Liver (tissue), 9 donors: Measurements from ENCODE around the gene DNAH1. TPM values are rescaled to one million over a fixed set of nuclear protein-coding genes. Genes with fewer than 3 reads are reported as not detected.

Source experiments
- DNase-seq: peaks from one replicate; pipeline ENCODE4 v3.0.0-alpha.2; 2017; ENCODE audit warnings: low spot score
- H3K27ac ChIP-seq, 2 donors: one replicate each; pipeline ENCODE4 v1.7.0; 2013; ENCODE audit warnings: inconsistent platforms in 2 of 2, low read length in 2 of 2, control low read depth in 1 of 2, low read depth in 1 of 2, mild to moderate bottlenecking in 1 of 2
- H3K27me3 ChIP-seq, 4 donors: one replicate each; pipeline versions ENCODE4 v1.6.1 to v1.7.0; 2013; ENCODE audit warnings: low read length in 3 of 4, inconsistent platforms in 1 of 4, mild to moderate bottlenecking in 1 of 4, moderate library complexity in 1 of 4; ENCODE audit not compliant: control insufficient read depth in 4 of 4, insufficient read depth in 4 of 4
- H3K36me3 ChIP-seq, 4 donors: one replicate each; pipeline versions ENCODE4 v1.6.1 to v1.7.0; 2013; ENCODE audit warnings: low read length in 3 of 4, mild to moderate bottlenecking in 3 of 4, low read depth in 1 of 4, moderate library complexity in 1 of 4; ENCODE audit not compliant: control insufficient read depth in 4 of 4, insufficient read depth in 3 of 4
- H3K4me1 ChIP-seq, 4 donors: one replicate each; pipeline versions ENCODE4 v1.6.1 to v1.7.0; 2013; ENCODE audit warnings: low read length in 3 of 4, mild to moderate bottlenecking in 3 of 4, moderate library complexity in 1 of 4; ENCODE audit not compliant: control insufficient read depth in 4 of 4, insufficient read depth in 4 of 4
- H3K4me3 ChIP-seq, 3 donors: one replicate each; pipeline versions ENCODE4 v1.6.1 to v1.7.0; 2013; ENCODE audit warnings: low read length in 3 of 3, control low read depth in 1 of 3, low read depth in 1 of 3, mild to moderate bottlenecking in 1 of 3
- H3K9ac ChIP-seq, 2 donors: one replicate each; pipeline ENCODE4 v1.7.0; 2013; ENCODE audit warnings: low read length in 2 of 2, mild to moderate bottlenecking in 2 of 2, moderate library complexity in 2 of 2, control low read depth in 1 of 2, low read depth in 1 of 2
- H3K9me3 ChIP-seq, 4 donors: one replicate each; pipeline versions ENCODE4 v1.6.1 to v1.7.0; 2013; ENCODE audit warnings: low read length in 3 of 4; ENCODE audit not compliant: control insufficient read depth in 4 of 4
- EGR1 ChIP-seq, 2 donors: IDR thresholded peaks; 2 replicates each; pipeline ENCODE4 v1.6.1; 2016 to 2018; ENCODE audit warnings: antibody characterized with exemption in 2 of 2, low read depth in 2 of 2
- FOXA1 ChIP-seq: IDR thresholded peaks from 2 replicates; pipeline ENCODE4 v1.6.1; 2016; ENCODE audit warnings: antibody characterized with exemption
- FOXA2 ChIP-seq: IDR thresholded peaks from 2 replicates; pipeline ENCODE4 v1.6.1; 2016; ENCODE audit warnings: antibody characterized with exemption
- GABPA ChIP-seq, 2 donors: IDR thresholded peaks in 1 of 2; conservative IDR thresholded peaks in 1 of 2; 2 replicates each; pipeline ENCODE4 v1.6.1; 2016; ENCODE audit warnings: antibody characterized with exemption in 2 of 2, mild to moderate bottlenecking in 1 of 2, moderate library complexity in 1 of 2
- HNF4A ChIP-seq, 2 donors: conservative IDR thresholded peaks; 2 replicates each; pipeline ENCODE4 v1.6.1; 2016; ENCODE audit warnings: antibody characterized with exemption in 2 of 2, mild to moderate bottlenecking in 2 of 2
- HNF4G ChIP-seq: IDR thresholded peaks from 2 replicates; pipeline ENCODE4 v1.6.1; 2016; ENCODE audit warnings: antibody characterized with exemption
- JUND ChIP-seq, 2 donors: IDR thresholded peaks; 2 replicates each; pipeline ENCODE4 v1.6.1; 2016; ENCODE audit warnings: antibody characterized with exemption in 2 of 2
- NR2F2 ChIP-seq: IDR thresholded peaks from 2 replicates; pipeline ENCODE4 v1.6.1; 2016; ENCODE audit warnings: antibody characterized with exemption
- RAD21 ChIP-seq, 2 donors: IDR thresholded peaks; 2 replicates each; pipeline ENCODE4 v1.6.1; 2016; ENCODE audit warnings: antibody characterized with exemption in 2 of 2, mild to moderate bottlenecking in 2 of 2
- RXRA ChIP-seq, 2 donors: IDR thresholded peaks; 2 replicates each; pipeline ENCODE4 v1.6.1; 2017 to 2018; ENCODE audit warnings: antibody characterized with exemption in 2 of 2, mild to moderate bottlenecking in 1 of 2
- SP1 ChIP-seq: IDR thresholded peaks from 2 replicates; pipeline ENCODE4 v1.6.1; 2018; ENCODE audit warnings: antibody characterized with exemption, mild to moderate bottlenecking
- TAF1 ChIP-seq: conservative IDR thresholded peaks from 2 replicates; pipeline ENCODE4 v1.6.1; 2016; ENCODE audit warnings: antibody characterized with exemption, mild to moderate bottlenecking
- YY1 ChIP-seq: IDR thresholded peaks from 2 replicates; pipeline ENCODE4 v1.6.1; 2016; ENCODE audit warnings: antibody characterized with exemption, mild to moderate bottlenecking
- WGBS: extraction: QIAGEN DNeasy Blood & Tissue Kit; methylation state at CpG from one replicate; pipeline ENCODE4 v1.1.7; 2013; 5-methylcytosine and 5-hydroxymethylcytosine counted together
- polyA plus RNA-seq, 2 donors: library from polyadenylated mRNA; stranded (reverse) in 1 of 2; unstranded in 1 of 2; fragments of 200-250 nt in 1 of 2; fragments of >200 nt in 1 of 2; fragmentation: Nextera tagmentation in 1 of 2; extraction: Ambion mirVana in 1 of 2; gene quantifications; one replicate each; pipeline versions ENCODE4 v1.2.1 to v1.2.3, GENCODE V29; 2013 to 2015
- total RNA-seq, 2 donors: library from RNA; depleted of rRNA; stranded (reverse); fragments of >200 nt; gene quantifications; one replicate each; pipeline ENCODE4 v1.2.3, GENCODE V29; 2014
- TF ChIP-seq, protein P1 (sequence below): fragments of 150-350 bp; IDR thresholded peaks from 2 replicates; pipeline ENCODE4 v1.5.1; 2017; ENCODE audit warnings: improper control_type of control experiment, low read depth, low read length; ENCODE audit not compliant: missing input control
- TF ChIP-seq, protein P2 (sequence below): IDR thresholded peaks from 2 replicates; pipeline ENCODE4 v1.6.1; 2016; ENCODE audit warnings: antibody characterized with exemption, mild to moderate bottlenecking
- TF ChIP-seq, protein P3 (sequence below): IDR thresholded peaks from 2 replicates; pipeline ENCODE4 v1.6.1; 2016; ENCODE audit warnings: antibody characterized with exemption
- TF ChIP-seq, protein P4 (sequence below): IDR thresholded peaks from 2 replicates; pipeline ENCODE4 v1.6.1; 2016; ENCODE audit warnings: antibody characterized with exemption
- TF ChIP-seq, protein P5 (sequence below): IDR thresholded peaks from 2 replicates; pipeline ENCODE4 v1.6.1; 2016; ENCODE audit warnings: antibody characterized with exemption
- donor health status: healthy.
- donor health status: healthy.
- donor health status: healthy.
- donor health status: healthy.
- donor health status: healthy.

DNAH1 gene
- total and polyA plus RNA-seq, 4 donors = 1.5 to 6.0 (median 2.5) TPM

DNA sequence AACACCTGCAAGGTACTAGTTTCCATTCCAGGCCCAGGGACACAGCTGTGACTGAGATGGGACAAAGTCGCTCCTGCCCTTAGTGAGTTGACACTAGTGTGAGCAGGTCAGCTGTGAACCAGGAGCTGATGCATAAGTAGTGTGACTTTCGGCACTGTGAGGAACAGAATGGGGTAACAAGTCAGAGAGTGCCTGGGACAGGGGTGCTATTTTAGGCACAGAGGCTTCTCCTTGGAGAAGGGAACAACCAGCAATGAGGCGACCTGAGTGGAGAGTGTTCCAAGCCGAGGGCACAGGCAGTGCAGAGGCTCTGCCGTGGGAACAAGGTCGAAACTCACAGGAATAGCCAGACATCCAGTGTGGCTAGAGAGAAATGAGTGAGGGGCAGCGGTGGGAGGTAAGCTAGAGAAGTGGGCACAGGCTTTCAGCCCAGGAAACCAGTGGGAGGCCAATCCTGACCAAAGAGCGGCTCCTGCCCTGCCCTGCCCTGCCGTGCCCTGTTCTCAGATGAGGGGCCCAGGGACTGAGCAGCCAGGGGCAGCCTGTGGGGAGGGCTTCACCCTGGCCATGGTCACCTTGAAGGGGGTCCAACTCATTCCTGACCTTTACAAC is 14.2 kb downstream of the DNAH1 start:
- H3K36me3 ChIP-seq = peaks cover 0 to 17% (median 7%) of the 10 kb centered on the region in 4 donors
- peaks cover 6 to 16% (median 11%) of the 10 kb centered on the region in 4 donors for H3K4me1 ChIP-seq
- no peak overlapping the region for H3K9ac ChIP-seq
- TF ChIP-seq HNF4A (conservative IDR thresholded peaks at IDR 0.05) (no peak), FOXA2 (no peak), RXRA (IDR thresholded peaks at IDR 0.05) (no peak), TAF1 (no peak), NR2F2 (no peak), RAD21 (IDR thresholded peaks at IDR 0.05) (no peak), HNF4G (no peak), YY1 (no peak), JUND (IDR thresholded peaks at IDR 0.05) (no peak), GABPA (IDR thresholded peaks at IDR 0.05 in 1 of 2, conservative IDR thresholded peaks at IDR 0.05 in 1 of 2) (no peak), FOXA1 (no peak), EGR1 (IDR thresholded peaks at IDR 0.05; ENCODE audit: low read depth in 2 of 2) (no peak), SP1 (no peak)
- TF ChIP-seq, protein P1, sequence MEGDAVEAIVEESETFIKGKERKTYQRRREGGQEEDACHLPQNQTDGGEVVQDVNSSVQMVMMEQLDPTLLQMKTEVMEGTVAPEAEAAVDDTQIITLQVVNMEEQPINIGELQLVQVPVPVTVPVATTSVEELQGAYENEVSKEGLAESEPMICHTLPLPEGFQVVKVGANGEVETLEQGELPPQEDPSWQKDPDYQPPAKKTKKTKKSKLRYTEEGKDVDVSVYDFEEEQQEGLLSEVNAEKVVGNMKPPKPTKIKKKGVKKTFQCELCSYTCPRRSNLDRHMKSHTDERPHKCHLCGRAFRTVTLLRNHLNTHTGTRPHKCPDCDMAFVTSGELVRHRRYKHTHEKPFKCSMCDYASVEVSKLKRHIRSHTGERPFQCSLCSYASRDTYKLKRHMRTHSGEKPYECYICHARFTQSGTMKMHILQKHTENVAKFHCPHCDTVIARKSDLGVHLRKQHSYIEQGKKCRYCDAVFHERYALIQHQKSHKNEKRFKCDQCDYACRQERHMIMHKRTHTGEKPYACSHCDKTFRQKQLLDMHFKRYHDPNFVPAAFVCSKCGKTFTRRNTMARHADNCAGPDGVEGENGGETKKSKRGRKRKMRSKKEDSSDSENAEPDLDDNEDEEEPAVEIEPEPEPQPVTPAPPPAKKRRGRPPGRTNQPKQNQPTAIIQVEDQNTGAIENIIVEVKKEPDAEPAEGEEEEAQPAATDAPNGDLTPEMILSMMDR = no peak
- TF ChIP-seq, protein P2, sequence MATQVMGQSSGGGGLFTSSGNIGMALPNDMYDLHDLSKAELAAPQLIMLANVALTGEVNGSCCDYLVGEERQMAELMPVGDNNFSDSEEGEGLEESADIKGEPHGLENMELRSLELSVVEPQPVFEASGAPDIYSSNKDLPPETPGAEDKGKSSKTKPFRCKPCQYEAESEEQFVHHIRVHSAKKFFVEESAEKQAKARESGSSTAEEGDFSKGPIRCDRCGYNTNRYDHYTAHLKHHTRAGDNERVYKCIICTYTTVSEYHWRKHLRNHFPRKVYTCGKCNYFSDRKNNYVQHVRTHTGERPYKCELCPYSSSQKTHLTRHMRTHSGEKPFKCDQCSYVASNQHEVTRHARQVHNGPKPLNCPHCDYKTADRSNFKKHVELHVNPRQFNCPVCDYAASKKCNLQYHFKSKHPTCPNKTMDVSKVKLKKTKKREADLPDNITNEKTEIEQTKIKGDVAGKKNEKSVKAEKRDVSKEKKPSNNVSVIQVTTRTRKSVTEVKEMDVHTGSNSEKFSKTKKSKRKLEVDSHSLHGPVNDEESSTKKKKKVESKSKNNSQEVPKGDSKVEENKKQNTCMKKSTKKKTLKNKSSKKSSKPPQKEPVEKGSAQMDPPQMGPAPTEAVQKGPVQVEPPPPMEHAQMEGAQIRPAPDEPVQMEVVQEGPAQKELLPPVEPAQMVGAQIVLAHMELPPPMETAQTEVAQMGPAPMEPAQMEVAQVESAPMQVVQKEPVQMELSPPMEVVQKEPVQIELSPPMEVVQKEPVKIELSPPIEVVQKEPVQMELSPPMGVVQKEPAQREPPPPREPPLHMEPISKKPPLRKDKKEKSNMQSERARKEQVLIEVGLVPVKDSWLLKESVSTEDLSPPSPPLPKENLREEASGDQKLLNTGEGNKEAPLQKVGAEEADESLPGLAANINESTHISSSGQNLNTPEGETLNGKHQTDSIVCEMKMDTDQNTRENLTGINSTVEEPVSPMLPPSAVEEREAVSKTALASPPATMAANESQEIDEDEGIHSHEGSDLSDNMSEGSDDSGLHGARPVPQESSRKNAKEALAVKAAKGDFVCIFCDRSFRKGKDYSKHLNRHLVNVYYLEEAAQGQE = no peak
- TF ChIP-seq, protein P3, sequence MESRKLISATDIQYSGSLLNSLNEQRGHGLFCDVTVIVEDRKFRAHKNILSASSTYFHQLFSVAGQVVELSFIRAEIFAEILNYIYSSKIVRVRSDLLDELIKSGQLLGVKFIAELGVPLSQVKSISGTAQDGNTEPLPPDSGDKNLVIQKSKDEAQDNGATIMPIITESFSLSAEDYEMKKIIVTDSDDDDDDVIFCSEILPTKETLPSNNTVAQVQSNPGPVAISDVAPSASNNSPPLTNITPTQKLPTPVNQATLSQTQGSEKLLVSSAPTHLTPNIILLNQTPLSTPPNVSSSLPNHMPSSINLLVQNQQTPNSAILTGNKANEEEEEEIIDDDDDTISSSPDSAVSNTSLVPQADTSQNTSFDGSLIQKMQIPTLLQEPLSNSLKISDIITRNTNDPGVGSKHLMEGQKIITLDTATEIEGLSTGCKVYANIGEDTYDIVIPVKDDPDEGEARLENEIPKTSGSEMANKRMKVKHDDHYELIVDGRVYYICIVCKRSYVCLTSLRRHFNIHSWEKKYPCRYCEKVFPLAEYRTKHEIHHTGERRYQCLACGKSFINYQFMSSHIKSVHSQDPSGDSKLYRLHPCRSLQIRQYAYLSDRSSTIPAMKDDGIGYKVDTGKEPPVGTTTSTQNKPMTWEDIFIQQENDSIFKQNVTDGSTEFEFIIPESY = no peak
- TF ChIP-seq, protein P4, sequence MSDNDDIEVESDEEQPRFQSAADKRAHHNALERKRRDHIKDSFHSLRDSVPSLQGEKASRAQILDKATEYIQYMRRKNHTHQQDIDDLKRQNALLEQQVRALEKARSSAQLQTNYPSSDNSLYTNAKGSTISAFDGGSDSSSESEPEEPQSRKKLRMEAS = no peak
- TF ChIP-seq, protein P5, sequence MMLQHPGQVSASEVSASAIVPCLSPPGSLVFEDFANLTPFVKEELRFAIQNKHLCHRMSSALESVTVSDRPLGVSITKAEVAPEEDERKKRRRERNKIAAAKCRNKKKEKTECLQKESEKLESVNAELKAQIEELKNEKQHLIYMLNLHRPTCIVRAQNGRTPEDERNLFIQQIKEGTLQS = no peak
- no peaks in the 10 kb centered on the region for H3K9me3 ChIP-seq
- 95% methylated on average over 9 of the region's 9 CpGs for WGBS
- no peaks in the 10 kb centered on the region for H3K27me3 ChIP-seq
- no peak overlapping the region for H3K27ac ChIP-seq
- DNase-seq = no peak
- H3K4me3 ChIP-seq = no peak overlapping the region
